Measurements from ENCODE around the gene ERF.
A peak's percentile ranks its signal among the peaks of the same experiment; 100 is the strongest.

Gene ERF

GRCh38 chr19:42242069-42242511 lies 12.8 kb downstream of the ERF start:
- no peak for DNase-seq (ENCODE audit: low read depth, low spot score)

- DNase-seq (ENCODE audit: low read depth, low spot score), result no peak
These were observed 13.6 kb downstream of the ERF start for GRCh38 chr19:42241279-42241678.

DNA sequence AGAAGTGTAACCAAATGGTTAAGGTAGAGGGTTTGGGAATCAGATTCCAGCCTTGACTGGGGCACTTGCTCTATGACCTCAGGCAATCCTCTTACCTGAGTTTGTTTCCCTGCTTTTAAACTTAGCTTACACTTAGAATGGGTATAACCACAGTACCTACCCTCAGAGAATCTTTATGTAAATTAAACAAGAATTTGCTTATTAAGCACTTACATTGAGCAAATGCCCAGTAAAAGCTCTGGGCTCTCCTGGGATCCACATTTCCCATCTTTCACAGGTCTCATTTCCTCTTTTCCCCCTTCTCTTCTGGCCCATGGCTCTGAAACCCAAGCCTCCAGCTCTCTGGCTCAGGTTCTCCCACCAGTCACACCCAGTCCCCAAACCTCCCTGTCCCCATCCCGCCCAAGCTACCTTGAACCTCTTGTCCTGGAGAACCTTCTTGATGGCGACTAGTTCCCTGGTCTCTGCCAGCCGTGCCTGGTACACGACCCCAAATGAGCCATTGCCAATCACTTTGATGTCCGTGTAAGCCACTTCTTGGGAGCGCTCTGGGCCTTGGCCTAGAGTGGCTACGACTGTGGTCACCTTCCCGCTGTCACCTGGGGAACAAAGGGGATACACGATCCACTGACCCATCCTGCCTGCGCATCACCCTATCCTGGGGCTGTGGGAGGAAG lies 15.2 kb downstream of the ERF start:
- no peak for DNase-seq (ENCODE audit: low read depth, low spot score)

DNA sequence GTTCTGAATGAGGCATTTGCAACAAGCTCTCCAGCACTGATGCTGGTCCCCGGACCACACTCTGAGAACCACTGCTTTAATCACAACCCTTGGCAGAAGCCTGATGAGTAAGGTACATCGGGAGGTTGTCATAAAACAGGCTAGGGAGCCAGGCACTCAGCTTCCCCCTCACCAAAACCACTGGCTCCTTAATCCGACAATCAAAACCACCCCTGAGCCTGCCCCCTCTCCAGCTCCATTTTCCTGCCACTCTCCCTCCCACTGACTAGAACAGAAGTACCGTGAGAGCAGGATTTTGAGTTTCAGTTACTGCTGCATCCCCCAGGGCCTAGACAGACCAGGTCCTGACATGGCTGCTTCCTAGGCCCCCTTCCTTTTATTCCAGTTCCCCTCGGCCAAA lies 19.7 kb downstream of the ERF start:
- no peak for DNase-seq (ENCODE audit: low read depth, low spot score)

DNA sequence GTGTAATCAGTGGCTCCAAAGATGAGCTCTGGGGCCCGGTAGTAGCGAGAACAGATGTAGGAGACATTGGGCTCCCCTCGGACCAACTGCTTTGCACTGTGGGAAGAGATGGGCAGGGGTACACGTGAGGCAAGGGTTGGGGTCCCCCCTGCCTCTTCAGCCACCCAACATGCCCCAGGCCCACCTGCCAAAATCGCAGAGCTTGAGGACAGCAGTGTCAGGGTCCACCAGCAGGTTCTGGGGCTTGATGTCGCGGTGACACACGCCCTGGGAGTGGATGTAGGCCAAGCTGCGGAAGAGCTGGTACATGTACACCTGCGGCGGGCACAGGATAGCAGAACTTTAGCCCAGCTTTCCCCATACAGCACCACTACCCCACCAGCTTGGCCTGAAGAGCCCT lies 20.6 kb downstream of the ERF start:
- no peak for DNase-seq (ENCODE audit: low read depth, low spot score)

- no peak for DNase-seq (ENCODE audit: low read depth, low spot score)
These were observed 21.1 kb downstream of the ERF start for GRCh38 chr19:42233678-42234292.

DNA sequence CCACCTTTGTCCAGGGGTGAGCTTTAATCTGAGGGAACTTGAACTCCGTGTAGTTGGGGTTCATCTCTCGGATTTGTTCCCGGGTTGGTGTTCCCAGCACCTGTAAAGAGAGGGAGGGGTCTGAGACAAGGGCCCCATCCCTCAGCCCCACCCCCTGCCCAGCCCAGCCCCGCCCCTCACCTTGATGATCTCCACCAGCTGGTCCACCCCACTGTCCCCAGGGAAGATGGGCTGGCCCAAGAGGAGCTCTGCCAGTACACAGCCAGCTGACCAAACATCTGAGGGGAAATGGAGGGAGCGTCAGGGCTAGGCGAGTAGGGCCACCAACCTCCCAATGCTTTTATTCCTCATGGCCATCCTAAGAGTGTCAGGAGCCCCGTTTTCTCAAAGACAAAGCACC lies 21.8 kb downstream of the ERF start:
- DNase-seq (ENCODE audit: low read depth, low spot score), result no peak

GRCh38 chr19:42232435-42232834 lies 22.5 kb downstream of the ERF start:
- DNase-seq (ENCODE audit: low read depth, low spot score), result no peak

GRCh38 chr19:42230571-42230970 lies 24.4 kb downstream of the ERF start:
- DNase-seq (ENCODE audit: low read depth, low spot score), result no peak

DNA sequence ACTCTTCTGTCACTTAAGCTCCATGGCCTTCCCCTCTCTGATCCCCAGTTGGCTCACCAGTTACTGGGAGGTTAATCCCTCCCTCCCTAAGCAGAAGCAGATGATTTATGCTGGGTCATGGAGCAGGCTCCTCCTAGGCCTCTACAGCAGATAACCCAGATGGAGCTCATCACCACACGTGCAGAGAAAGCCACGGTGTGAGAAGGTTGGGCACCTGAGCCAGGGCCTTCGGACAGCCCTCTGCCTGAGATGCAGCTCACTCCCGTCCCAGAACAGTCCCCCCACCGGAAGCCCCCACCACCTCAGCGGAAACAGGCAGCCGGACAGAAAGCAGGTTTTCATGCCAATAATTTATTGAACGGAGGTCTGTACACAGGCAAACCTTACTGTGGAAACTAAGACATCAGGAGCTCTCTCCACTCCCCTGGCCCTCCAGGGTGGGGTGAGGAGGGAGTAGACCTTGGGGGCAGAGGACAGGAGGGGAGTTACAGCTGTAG lies 25.0 kb downstream of the ERF start:
- no peak for DNase-seq (ENCODE audit: low read depth, low spot score)

GRCh38 chr19:42229301-42229854 lies 25.6 kb downstream of the ERF start:
- no peak for DNase-seq (ENCODE audit: low read depth, low spot score)

DNA sequence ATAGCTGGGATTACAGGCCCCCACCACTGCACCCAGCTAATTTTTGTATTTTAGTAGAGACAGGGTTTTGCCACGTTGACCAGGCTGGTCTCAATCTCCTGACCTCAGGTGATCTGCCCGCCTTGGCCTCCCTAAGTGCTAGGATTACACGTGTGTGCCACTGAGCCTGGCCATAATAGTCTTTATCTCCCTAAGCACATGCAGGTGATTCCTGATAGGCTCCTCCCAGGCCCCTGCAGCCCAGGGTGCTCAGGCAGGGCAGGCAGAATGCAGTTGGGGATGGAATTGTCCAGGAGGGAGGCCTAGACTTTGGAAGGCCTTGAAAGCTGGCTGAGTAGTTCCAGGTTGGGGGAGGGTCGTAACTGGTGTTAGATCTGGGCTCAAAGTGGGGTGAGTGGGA lies 26.3 kb downstream of the ERF start:
- no peak for DNase-seq (ENCODE audit: low read depth, low spot score)

- no peak for DNase-seq (ENCODE audit: low read depth, low spot score)
These were observed 28.0 kb downstream of the ERF start for GRCh38 chr19:42226886-42227285.

DNA sequence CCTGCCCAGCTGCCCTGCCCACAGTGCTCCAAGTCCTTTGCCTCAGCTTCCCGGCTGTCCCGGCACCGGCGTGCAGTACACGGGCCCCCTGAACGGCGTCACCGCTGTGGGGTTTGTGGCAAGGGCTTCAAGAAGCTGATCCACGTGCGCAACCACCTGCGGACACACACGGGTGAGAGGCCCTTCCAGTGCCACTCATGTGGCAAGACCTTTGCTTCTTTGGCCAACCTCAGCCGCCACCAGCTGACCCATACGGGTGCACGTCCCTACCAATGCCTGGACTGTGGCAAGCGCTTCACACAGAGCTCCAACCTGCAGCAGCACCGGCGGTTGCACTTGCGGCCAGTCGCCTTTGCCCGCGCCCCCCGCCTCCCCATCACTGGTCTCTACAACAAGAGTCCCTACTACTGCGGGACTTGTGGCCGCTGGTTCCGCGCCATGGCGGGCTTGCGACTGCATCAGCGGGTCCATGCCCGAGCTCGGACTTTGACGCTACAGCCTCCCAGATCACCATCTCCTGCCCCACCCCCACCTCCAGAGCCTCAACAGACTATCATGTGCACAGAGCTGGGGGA lies 29.1 kb downstream of the ERF start:
- no peak for DNase-seq (ENCODE audit: low read depth, low spot score)

DNA sequence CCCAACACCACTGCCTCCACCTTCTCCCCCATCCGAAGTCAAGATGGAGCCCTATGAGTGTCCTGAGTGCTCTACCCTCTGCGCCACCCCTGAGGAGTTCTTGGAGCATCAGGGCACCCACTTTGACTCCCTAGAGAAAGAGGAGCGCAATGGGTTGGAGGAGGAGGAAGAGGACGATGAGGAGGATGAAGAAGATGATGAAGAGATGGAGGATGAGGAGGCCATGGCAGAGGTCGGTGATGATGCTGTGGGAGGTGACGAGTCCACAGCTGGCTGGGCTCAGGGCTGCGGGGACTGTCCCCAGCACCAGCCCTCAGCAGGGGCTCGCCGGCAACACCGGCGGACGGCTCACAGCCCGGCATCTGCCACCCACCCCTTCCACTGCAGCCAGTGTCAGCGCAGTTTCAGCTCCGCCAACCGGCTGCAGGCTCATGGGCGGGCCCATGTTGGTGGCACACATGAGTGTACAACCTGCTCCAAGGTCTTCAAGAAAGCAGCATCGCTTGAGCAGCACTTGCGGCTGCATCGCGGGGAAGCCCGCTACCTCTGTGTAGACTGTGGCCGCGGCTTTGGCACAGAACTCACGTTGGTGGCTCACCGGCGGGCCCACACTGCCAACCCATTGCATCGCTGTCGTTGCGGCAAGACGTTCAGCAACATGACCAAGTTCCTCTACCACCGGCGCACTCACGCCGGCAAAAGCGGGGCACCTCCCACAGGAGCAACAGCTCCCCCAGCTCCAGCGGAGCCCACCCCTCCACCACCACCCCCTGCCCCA lies 29.8 kb downstream of the ERF start:
- no peak for DNase-seq (ENCODE audit: low read depth, low spot score)

- no peak for DNase-seq (ENCODE audit: low read depth, low spot score)
These were observed 34.2 kb downstream of the ERF start for GRCh38 chr19:42220751-42221097.

- DNase-seq (ENCODE audit: low read depth, low spot score), result peak; percentile 96
These were observed 34.8 kb downstream of the ERF start, which contains the start of gene ZNF526 for GRCh38 chr19:42219812-42220750. Gene ZNF526 (plus strand): TSS chr19:42220312. CDS start chr19:42224404, 4,092 bp downstream.

GRCh38 chr19:42217520-42218437 lies 37.1 kb downstream of the ERF start, which contains the start of gene DEDD2:
Gene DEDD2 (minus strand): TSS chr19:42217677. CDS start chr19:42217007, 670 bp downstream.
- peak; percentile 85 for DNase-seq (ENCODE audit: low read depth, low spot score)

DNA sequence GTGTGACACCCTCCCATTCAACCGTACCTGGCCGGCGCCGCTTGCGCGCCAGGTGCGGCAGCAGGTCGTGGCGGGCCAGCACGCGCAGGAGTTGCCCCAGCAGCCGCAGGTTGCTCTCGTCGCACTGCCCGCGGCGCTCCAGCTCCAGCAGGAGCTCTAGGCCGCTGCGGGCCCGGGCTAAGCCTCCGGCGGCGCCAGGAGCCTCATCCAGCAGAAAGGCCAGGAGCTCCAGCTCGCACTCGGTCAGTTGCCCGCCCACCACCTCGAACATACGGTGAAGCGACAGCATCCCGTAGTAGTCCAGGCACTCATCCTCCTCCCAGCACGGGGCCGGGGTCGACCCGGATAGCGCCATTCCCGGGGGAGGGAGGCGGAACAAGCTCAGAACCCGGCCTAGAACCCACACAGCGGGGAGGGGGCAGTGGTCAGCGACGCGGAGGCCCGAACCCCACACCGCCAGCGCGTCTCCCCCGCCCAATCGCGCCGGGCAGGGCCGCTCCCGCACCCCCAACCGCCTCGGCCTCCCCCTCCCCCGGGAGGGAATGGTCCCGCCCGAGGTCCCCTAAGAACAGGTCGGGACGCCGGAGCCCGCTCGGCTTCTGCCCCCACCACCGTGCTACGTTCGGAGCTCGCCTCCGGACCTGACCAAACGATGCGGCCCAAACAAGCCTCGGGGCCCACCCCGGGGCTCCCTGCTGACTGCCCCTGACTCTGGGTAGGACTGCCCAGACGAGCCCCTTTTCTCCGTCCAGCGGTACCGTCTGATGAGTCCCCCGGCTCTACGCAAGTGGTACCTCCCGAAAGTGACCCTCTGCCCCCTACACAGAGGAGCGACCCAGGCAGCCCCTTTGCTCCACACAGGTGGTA lies 38.0 kb downstream of the ERF start:
- DNase-seq (ENCODE audit: low read depth, low spot score), result peak; percentile 7

All from smooth muscle cell of the brain vasculature (primary cell).